ENCODE results near the gene B4GALNT3.

DNA sequence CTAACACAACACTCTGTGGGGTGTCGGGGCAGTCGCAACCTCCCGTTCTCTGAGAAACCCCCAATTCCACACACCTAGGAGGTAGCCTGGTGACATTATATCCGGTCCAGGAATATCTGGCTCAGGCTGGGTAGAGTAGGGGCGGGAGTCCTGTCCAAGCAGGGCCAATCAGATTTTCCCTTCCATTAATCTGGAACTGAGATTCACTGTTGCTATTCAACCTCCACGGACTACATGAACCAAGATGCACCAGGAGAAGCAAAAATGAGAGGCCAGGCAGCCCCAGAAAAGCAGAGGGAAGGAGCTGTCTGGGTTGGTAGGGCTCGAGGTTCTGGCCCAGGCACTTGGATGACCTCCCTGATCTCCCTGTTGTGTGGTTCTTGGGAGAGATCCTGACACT, 152.6 kb downstream of the B4GALNT3 start:
- TF ChIP-seq, protein P1, sequence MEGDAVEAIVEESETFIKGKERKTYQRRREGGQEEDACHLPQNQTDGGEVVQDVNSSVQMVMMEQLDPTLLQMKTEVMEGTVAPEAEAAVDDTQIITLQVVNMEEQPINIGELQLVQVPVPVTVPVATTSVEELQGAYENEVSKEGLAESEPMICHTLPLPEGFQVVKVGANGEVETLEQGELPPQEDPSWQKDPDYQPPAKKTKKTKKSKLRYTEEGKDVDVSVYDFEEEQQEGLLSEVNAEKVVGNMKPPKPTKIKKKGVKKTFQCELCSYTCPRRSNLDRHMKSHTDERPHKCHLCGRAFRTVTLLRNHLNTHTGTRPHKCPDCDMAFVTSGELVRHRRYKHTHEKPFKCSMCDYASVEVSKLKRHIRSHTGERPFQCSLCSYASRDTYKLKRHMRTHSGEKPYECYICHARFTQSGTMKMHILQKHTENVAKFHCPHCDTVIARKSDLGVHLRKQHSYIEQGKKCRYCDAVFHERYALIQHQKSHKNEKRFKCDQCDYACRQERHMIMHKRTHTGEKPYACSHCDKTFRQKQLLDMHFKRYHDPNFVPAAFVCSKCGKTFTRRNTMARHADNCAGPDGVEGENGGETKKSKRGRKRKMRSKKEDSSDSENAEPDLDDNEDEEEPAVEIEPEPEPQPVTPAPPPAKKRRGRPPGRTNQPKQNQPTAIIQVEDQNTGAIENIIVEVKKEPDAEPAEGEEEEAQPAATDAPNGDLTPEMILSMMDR (IDR thresholded peaks at IDR 0.05 in 4 of 5, conservative IDR thresholded peaks at IDR 0.05 in 1 of 5): no peak
- no peak for TF ChIP-seq POLR2A (IDR thresholded peaks at IDR 0.05)

Data from gastrocnemius medialis (tissue), 4 donors.